Lower leg skin (tissue), 3 donors: ENCODE data around the gene FAM180A.

Experiments
- CTCF ChIP-seq, 3 donors: fragments of 450-650 bp; IDR thresholded peaks; one replicate each; pipeline ENCODE4 v1.5.1; 2016; ENCODE audit warnings: antibody characterized with exemption in 3 of 3, mild to moderate bottlenecking in 3 of 3, moderate library complexity in 2 of 3
- POLR2A ChIP-seq, 2 donors: fragments of 450-650 bp; IDR thresholded peaks; one replicate each; pipeline ENCODE4 v1.6.1; 2016 to 2017; ENCODE audit warnings: antibody characterized with exemption in 2 of 2, mild to moderate bottlenecking in 1 of 2, moderate library complexity in 1 of 2

GRCh38 chr7:135726276-135726788, 22.3 kb downstream of the FAM180A start:
- TF ChIP-seq POLR2A (IDR thresholded peaks at IDR 0.05) (no peak), CTCF (IDR thresholded peaks at IDR 0.05) (no peak)
